Tibial artery (tissue), 4 donors: ENCODE data around the gene DNAH12.
"Not testable (repeated sequence)": the region's sequence is repeated elsewhere in the genome, so short reads cannot be mapped to it uniquely, and the experiment has no call there.

Experiments used
- DNase-seq, 2 donors: peaks; one replicate each; pipeline ENCODE4 v3.0.0-alpha.2; 2019
- H3K27ac ChIP-seq, 2 donors: fragments of 200-600 bp; sonication (generic) in 1 of 2; 1 replicate in 1 of 2; 2 replicates in 1 of 2; pipeline ENCODE4 v1.5.1; 2018 to 2019; ENCODE audit warnings: mild to moderate bottlenecking in 1 of 2
- H3K27me3 ChIP-seq, 2 donors: fragments of 200-600 bp; sonication (generic) in 1 of 2; one replicate each; pipeline versions ENCODE4 v1.5.1 to v1.6.0; 2016 to 2019
- H3K36me3 ChIP-seq, 3 donors: fragments of 200-600 bp; sonication (generic) in 2 of 3; one replicate each; pipeline ENCODE4 v1.5.1; 2016 to 2019; ENCODE audit warnings: mild to moderate bottlenecking in 2 of 3
- H3K4me1 ChIP-seq, 4 donors: fragments of 200-600 bp; sonication (generic) in 2 of 4; 1 replicate in 3 of 4; 2 replicates in 1 of 4; pipeline ENCODE4 v1.5.1; 2016 to 2019
- H3K4me3 ChIP-seq, 2 donors: fragments of 200-600 bp; sonication (generic) in 1 of 2; 1 replicate in 1 of 2; 2 replicates in 1 of 2; pipeline ENCODE4 v1.5.1; 2018 to 2019; ENCODE audit warnings: mild to moderate bottlenecking in 2 of 2
- H3K9me3 ChIP-seq, 3 donors: fragments of 200-600 bp; sonication (generic) in 1 of 3; one replicate each; pipeline ENCODE4 v1.5.1; 2016 to 2019
- CTCF ChIP-seq, 2 experiments: fragments of 200-600 bp in 1 of 2; fragments of 450-650 bp in 1 of 2; IDR thresholded peaks; one replicate each; pipeline ENCODE4 v1.5.1; 2017 to 2019; ENCODE audit warnings: antibody characterized with exemption in 2 of 2, mild to moderate bottlenecking in 1 of 2, moderate library complexity in 1 of 2
- intact Hi-C: fragments of 100-400 bp; cut with DNase I; formaldehyde crosslinking; loops from one replicate; pipeline ENCODE4 v1.15.0; 2023; ENCODE audit warnings: low total_unique reads

Gene DNAH12

GRCh38 chr3:57385498-57385897, 158.6 kb downstream of the DNAH12 start:
- H3K27ac ChIP-seq: no peak overlapping the region
- no peaks in the 10 kb centered on the region for H3K36me3 ChIP-seq
- H3K4me1 ChIP-seq: no peaks in the 10 kb centered on the region
- DNase-seq: no peak
- no peak for TF ChIP-seq CTCF (IDR thresholded peaks at IDR 0.05)
- H3K27me3 ChIP-seq: no peaks in the 10 kb centered on the region
- H3K9me3 ChIP-seq: no peaks in the 10 kb centered on the region
- intact Hi-C loops: no loop called here
- no peak overlapping the region for H3K4me3 ChIP-seq

- Histone ChIP-seq H3K4me3 (no peak overlapping the region), H3K4me1 (no peaks in the 10 kb centered on the region), H3K27me3 (no peaks in the 10 kb centered on the region), H3K36me3 (no peaks in the 10 kb centered on the region), H3K27ac (no peak overlapping the region), H3K9me3 (no peaks in the 10 kb centered on the region)
- intact Hi-C loops: no loop called here
- DNase-seq: no peak
- TF ChIP-seq CTCF (IDR thresholded peaks at IDR 0.05): no peak
Observed at GRCh38 chr3:57383838-57384237, 160.3 kb downstream of the DNAH12 start.

- Histone ChIP-seq H3K4me3 (no peak overlapping the region), H3K36me3 (no peaks in the 10 kb centered on the region), H3K27me3 (no peaks in the 10 kb centered on the region), H3K4me1 (no peaks in the 10 kb centered on the region), H3K27ac (no peak overlapping the region), H3K9me3 (no peaks in the 10 kb centered on the region)
- intact Hi-C loops: no loop called here
- DNase-seq: no peak
- TF ChIP-seq CTCF (IDR thresholded peaks at IDR 0.05): no peak
Observed at GRCh38 chr3:57383406-57383805, 160.7 kb downstream of the DNAH12 start.

- H3K4me1 ChIP-seq: no peaks in the 10 kb centered on the region
- no peak for TF ChIP-seq CTCF (IDR thresholded peaks at IDR 0.05)
- intact Hi-C loops: no loop called here
Observed at GRCh38 chr3:57382933-57383332, 161.2 kb downstream of the DNAH12 start.

GRCh38 chr3:57370341-57370740, 173.8 kb downstream of the DNAH12 start:
- no peaks in the 10 kb centered on the region for H3K27me3 ChIP-seq
- no peak for TF ChIP-seq CTCF (IDR thresholded peaks at IDR 0.05)
- intact Hi-C loops: no loop called here
- H3K9me3 ChIP-seq: no peaks in the 10 kb centered on the region
- H3K4me1 ChIP-seq: no peaks in the 10 kb centered on the region
- H3K36me3 ChIP-seq: no peaks in the 10 kb centered on the region
- DNase-seq: no peak
- no peak overlapping the region for H3K4me3 ChIP-seq
- H3K27ac ChIP-seq: no peak overlapping the region

More at GRCh38 chr3:57382933-57383332, 161.2 kb downstream of the DNAH12 start:
- Histone ChIP-seq H3K9me3 (no peaks in the 10 kb centered on the region), H3K27ac (no peak overlapping the region), H3K27me3 (no peaks in the 10 kb centered on the region), H3K36me3 (no peaks in the 10 kb centered on the region), H3K4me3 (no peak overlapping the region)
- DNase-seq: no peak

- intact Hi-C loops, H3K4me1 ChIP-seq, H3K27ac ChIP-seq, H3K9me3 ChIP-seq, DNase-seq, H3K27me3 ChIP-seq, H3K36me3 ChIP-seq, H3K4me3 ChIP-seq: not testable (repeated sequence)
Observed at GRCh38 chr3:57365089-57365488, 179.1 kb downstream of the DNAH12 start.

- H3K4me1 ChIP-seq, H3K27ac ChIP-seq, H3K4me3 ChIP-seq, H3K27me3 ChIP-seq, DNase-seq, H3K9me3 ChIP-seq, H3K36me3 ChIP-seq, intact Hi-C loops: not testable (repeated sequence)
Observed at GRCh38 chr3:57356275-57356674, 187.9 kb downstream of the DNAH12 start.
